Prostate gland (tissue), 2 donors: ENCODE measurements around the gene ADIPOQ.

Experiments used
- CTCF ChIP-seq, 4 experiments: fragments of 200-600 bp in 2 of 4; fragments of 450-650 bp in 2 of 4; sonication (generic) in 2 of 4; IDR thresholded peaks; 1 replicate in 3 of 4; 2 replicates in 1 of 4; pipeline ENCODE4 v1.5.1; 2016 to 2019; ENCODE audit warnings: antibody characterized with exemption in 4 of 4, mild to moderate bottlenecking in 2 of 4, moderate library complexity in 2 of 4
- POLR2A ChIP-seq: fragments of 450-650 bp; IDR thresholded peaks from one replicate; pipeline ENCODE4 v1.6.1; 2016; ENCODE audit warnings: antibody characterized with exemption, mild to moderate bottlenecking
- POLR2AphosphoS5 ChIP-seq: sonication (generic); formaldehyde crosslinking; IDR thresholded peaks from one replicate; pipeline ENCODE4 v1.6.1; 2017; ENCODE audit warnings: antibody characterized with exemption

- TF ChIP-seq CTCF (IDR thresholded peaks at IDR 0.05) (no peak), POLR2A (no peak), POLR2AphosphoS5 (no peak)
These were observed 37.9 kb downstream of the ADIPOQ start for GRCh38 chr3:186880406-186880805.
